HepG2 (cell line): Measurements from ENCODE around the gene ITGAE. TPM values are rescaled to one million over a fixed set of nuclear protein-coding genes. Genes with fewer than 3 reads are reported as not detected.
A peak's percentile ranks its signal among the peaks of the same experiment; 100 is the strongest.

Source experiments
- ATF3 ChIP-seq: sonication (generic); formaldehyde crosslinking; IDR thresholded peaks from 2 replicates; pipeline ENCODE4 v1.4.0; 2020; ENCODE audit warnings: missing genetic modification reagents
- ATRX ChIP-seq: sonication (generic); formaldehyde crosslinking; IDR thresholded peaks from 2 replicates; pipeline ENCODE4 v1.4.0; 2020; ENCODE audit warnings: missing genetic modification reagents, borderline replicate concordance
- DRAP1 ChIP-seq: IDR thresholded peaks from 2 replicates; pipeline ENCODE4 v1.6.1; 2016; ENCODE audit warnings: missing genetic modification reagents, missing compliant biosample characterization
- EED ChIP-seq: sonication (generic); formaldehyde crosslinking; IDR thresholded peaks from 2 replicates; pipeline ENCODE4 v1.5.0; 2020; ENCODE audit warnings: mild to moderate bottlenecking, missing genetic modification reagents
- ELF4 ChIP-seq: sonication (generic); formaldehyde crosslinking; IDR thresholded peaks from 2 replicates; pipeline ENCODE4 v1.5.0; 2020; ENCODE audit warnings: missing genetic modification reagents, mild to moderate bottlenecking, moderate library complexity, borderline replicate concordance
- KDM5A ChIP-seq: fragments of 200-600 bp; sonication (generic); IDR thresholded peaks from 2 replicates; pipeline ENCODE4 v1.7.0; 2018; ENCODE audit warnings: antibody characterized with exemption, mild to moderate bottlenecking, low read length, borderline replicate concordance
- MAFG ChIP-seq: sonication (generic); formaldehyde crosslinking; IDR thresholded peaks from 2 replicates; pipeline ENCODE4 v1.5.1; 2020; ENCODE audit warnings: mild to moderate bottlenecking, missing genetic modification reagents
- MEIS2 ChIP-seq: sonication (generic); formaldehyde crosslinking; IDR thresholded peaks from 2 replicates; pipeline ENCODE4 v1.9.0; 2021; ENCODE audit warnings: mild to moderate bottlenecking, missing genetic modification reagents
- NFIB ChIP-seq: sonication (generic); formaldehyde crosslinking; IDR thresholded peaks from 2 replicates; pipeline ENCODE4 v1.9.0; 2021; ENCODE audit warnings: missing genetic modification reagents, mild to moderate bottlenecking, borderline replicate concordance
- RARG ChIP-seq: sonication (generic); formaldehyde crosslinking; IDR thresholded peaks from 2 replicates; pipeline ENCODE4 v1.4.0; 2020; ENCODE audit warnings: low read depth, mild to moderate bottlenecking, missing genetic modification reagents
- SMARCE1 ChIP-seq: fragments of 450-650 bp; IDR thresholded peaks from 2 replicates; pipeline ENCODE4 v1.6.1; 2017; ENCODE audit warnings: borderline replicate concordance
- SOX5 ChIP-seq: IDR thresholded peaks from 2 replicates; pipeline ENCODE4 v1.6.1; 2016; ENCODE audit warnings: borderline replicate concordance
- SRSF4 ChIP-seq: fragments of 200-400 bp; formaldehyde crosslinking; IDR thresholded peaks from one replicate; pipeline ENCODE4 v1.6.1; 2018; ENCODE audit warnings: mild to moderate bottlenecking, low read depth, low read length, moderate library complexity; ENCODE audit not compliant: poor library complexity, severe bottlenecking
- THAP7 ChIP-seq: sonication (generic); formaldehyde crosslinking; IDR thresholded peaks from 2 replicates; pipeline ENCODE4 v1.8.1; 2023; ENCODE audit warnings: mild to moderate bottlenecking, missing genetic modification reagents
- THAP9 ChIP-seq: sonication (generic); formaldehyde crosslinking; IDR thresholded peaks from 2 replicates; pipeline ENCODE4; 2020; ENCODE audit warnings: missing genetic modification reagents, mild to moderate bottlenecking, borderline replicate concordance
- ZBTB21 ChIP-seq: sonication (generic); formaldehyde crosslinking; IDR thresholded peaks from 2 replicates; pipeline ENCODE4 v1.4.0; 2020; ENCODE audit warnings: missing genetic modification reagents
- ZGPAT ChIP-seq: IDR thresholded peaks from 2 replicates; pipeline ENCODE4 v1.6.1; 2016; ENCODE audit warnings: mild to moderate bottlenecking
- ZNF224 ChIP-seq: sonication (generic); formaldehyde crosslinking; IDR thresholded peaks from 2 replicates; pipeline ENCODE4 v1.5.0; 2020; ENCODE audit warnings: mild to moderate bottlenecking, missing genetic modification reagents
- ZNF383 ChIP-seq: sonication (generic); formaldehyde crosslinking; IDR thresholded peaks from 2 replicates; pipeline ENCODE4 v1.4.0; 2020; ENCODE audit warnings: missing genetic modification reagents, mild to moderate bottlenecking, borderline replicate concordance
- ZNF484 ChIP-seq: sonication (generic); formaldehyde crosslinking; IDR thresholded peaks from 2 replicates; pipeline ENCODE4 v1.5.1; 2020; ENCODE audit warnings: mild to moderate bottlenecking, low read depth, missing genetic modification reagents, borderline replicate concordance
- ZNF556 ChIP-seq: sonication (generic); formaldehyde crosslinking; IDR thresholded peaks from 2 replicates; pipeline ENCODE4 v1.4.0; 2020; ENCODE audit warnings: mild to moderate bottlenecking, missing genetic modification reagents, borderline replicate concordance
- ZNF614 ChIP-seq: IDR thresholded peaks from 2 replicates; pipeline ENCODE4 v1.6.1; 2018; ENCODE audit warnings: missing biosample characterization, missing genetic modification reagents, inconsistent platforms, borderline replicate concordance
- ZNF616 ChIP-seq: sonication (generic); formaldehyde crosslinking; IDR thresholded peaks from 2 replicates; pipeline ENCODE4 v1.5.0; 2020; ENCODE audit warnings: low read depth, mild to moderate bottlenecking, missing genetic modification reagents
- ZNF629 ChIP-seq: sonication (generic); formaldehyde crosslinking; conservative IDR thresholded peaks from 2 replicates; pipeline ENCODE4 v1.5.0; 2020; ENCODE audit warnings: missing genetic modification reagents
- polyA plus RNA-seq, 8 experiments: library from polyadenylated mRNA; depleted of rRNA in 3 of 8; stranded (reverse) in 7 of 8; unstranded in 1 of 8; fragments of >200 nt; fragmentation: Illumina TruSeq in 4 of 8; extraction: Trizol in 4 of 8; gene quantifications; 2 replicates each; pipeline versions ENCODE4 v1.2.1 to v1.2.3, GENCODE V29; 2011 to 2016; ENCODE audit warnings: low read depth in 4 of 8, missing spikeins in 1 of 8, mixed read lengths in 1 of 8; ENCODE audit not compliant: insufficient read depth in 1 of 8
- total RNA-seq, 5 experiments: library from RNA; depleted of rRNA; stranded (reverse); fragments of >200 nt; fragmentation: Illumina TruSeq; extraction: Trizol; gene quantifications; 2 replicates each; pipeline ENCODE4 v1.2.3, GENCODE V29; 2016; ENCODE audit warnings: low read depth in 1 of 5

The ITGAE gene
- total and polyA plus RNA-seq, 2 of the 13 experiments (the other 11 are each of a cell fraction or from before 2014, with no cell fraction given), result 42.3 to 49.0 TPM

- TF ChIP-seq NFIB (CRISPR knock-in tag) (no peak), SOX5 (CRISPR knock-in tag) (peak; percentile 30), RARG (CRISPR knock-in tag) (peak; percentile 44; the same call in 1 of the 2 replicates), ZNF556 (CRISPR knock-in tag) (peak; percentile 96; the same call in 1 of the 2 replicates), ZBTB21 (CRISPR knock-in tag) (no peak), ZNF383 (CRISPR knock-in tag) (no peak), ZNF616 (CRISPR knock-in tag) (peak; percentile 46; the same call in 1 of the 2 replicates), ATRX (CRISPR knock-in tag) (no peak), ELF4 (CRISPR knock-in tag) (peak; percentile 50; the same call in 1 of the 2 replicates), ZNF484 (CRISPR knock-in tag) (no peak), ZGPAT (CRISPR knock-in tag) (peak; percentile 90; the same call in 1 of the 2 replicates), ZNF614 (peak; percentile 81; the same call in 1 of the 2 replicates), MAFG (CRISPR knock-in tag) (no peak), ATF3 (CRISPR knock-in tag) (0 out of 2 replicates have a peak, but pooled peaks have one; percentile 33), SMARCE1 (no peak), KDM5A (peak; percentile 74), THAP9 (CRISPR knock-in tag) (peak; percentile 79; the same call in 1 of the 2 replicates), SRSF4 (no peak), EED (no peak; the same call in 1 of the 2 replicates), ZNF629 (CRISPR knock-in tag) (no peak), ZNF224 (CRISPR knock-in tag) (no peak), THAP7 (CRISPR knock-in tag) (peak; percentile 68; the same call in 1 of the 2 replicates), MEIS2 (CRISPR knock-in tag) (peak; percentile 41; the same call in 1 of the 2 replicates), DRAP1 (CRISPR knock-in tag) (peak; percentile 51)
Observed at GRCh38 chr17:3723556-3724377, 77.2 kb downstream of the ITGAE start, which contains the start of gene HASPIN (continued).
